ENCODE results near the gene OR5I1. TPM values are rescaled to one million over a fixed set of nuclear protein-coding genes. Genes with fewer than 3 reads are reported as not detected.

OR5I1 gene
- total RNA-seq, 4 donors from 2014 or later: not detected

DNA sequence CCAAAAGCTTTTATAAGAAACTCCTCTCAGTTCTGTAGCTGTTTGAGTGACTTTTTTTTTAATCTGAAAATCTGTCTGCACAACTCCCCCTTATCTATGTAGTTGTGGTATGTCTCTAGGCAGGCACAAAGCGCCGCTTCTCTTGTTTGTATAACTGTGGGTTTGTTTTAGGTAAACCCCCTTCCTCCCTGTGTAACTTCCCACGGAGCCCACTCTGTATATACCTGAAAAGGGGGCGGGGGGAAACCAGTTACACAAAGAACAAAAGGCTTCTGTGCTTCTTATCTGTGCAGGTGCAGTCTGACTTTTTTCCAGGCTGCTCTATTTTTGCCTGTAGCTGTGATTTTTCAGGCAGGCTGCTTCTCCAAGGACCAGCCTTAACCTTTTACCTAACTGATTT, 20.3 kb upstream of the OR5I1 start:
- no peak for DNase-seq
- intact Hi-C loops (cut with DNase I): no loop called here
- Histone ChIP-seq H3K36me3 (no peaks in the 10 kb centered on the region), H3K27me3 (no peaks in the 10 kb centered on the region), H3K9me3 (no peaks in the 10 kb centered on the region), H3K4me1 (no peaks in the 10 kb centered on the region), H3K4me3 (replicated peaks in 1 of 3) (no peak overlapping the region), H3K27ac (no peak overlapping the region)
- WGBS, 2 donors: 48 to 53% methylated on average over 4 of the region's 4 CpGs
- TF ChIP-seq POLR2A (IDR thresholded peaks at IDR 0.05): no peak
- TF ChIP-seq, protein P1, sequence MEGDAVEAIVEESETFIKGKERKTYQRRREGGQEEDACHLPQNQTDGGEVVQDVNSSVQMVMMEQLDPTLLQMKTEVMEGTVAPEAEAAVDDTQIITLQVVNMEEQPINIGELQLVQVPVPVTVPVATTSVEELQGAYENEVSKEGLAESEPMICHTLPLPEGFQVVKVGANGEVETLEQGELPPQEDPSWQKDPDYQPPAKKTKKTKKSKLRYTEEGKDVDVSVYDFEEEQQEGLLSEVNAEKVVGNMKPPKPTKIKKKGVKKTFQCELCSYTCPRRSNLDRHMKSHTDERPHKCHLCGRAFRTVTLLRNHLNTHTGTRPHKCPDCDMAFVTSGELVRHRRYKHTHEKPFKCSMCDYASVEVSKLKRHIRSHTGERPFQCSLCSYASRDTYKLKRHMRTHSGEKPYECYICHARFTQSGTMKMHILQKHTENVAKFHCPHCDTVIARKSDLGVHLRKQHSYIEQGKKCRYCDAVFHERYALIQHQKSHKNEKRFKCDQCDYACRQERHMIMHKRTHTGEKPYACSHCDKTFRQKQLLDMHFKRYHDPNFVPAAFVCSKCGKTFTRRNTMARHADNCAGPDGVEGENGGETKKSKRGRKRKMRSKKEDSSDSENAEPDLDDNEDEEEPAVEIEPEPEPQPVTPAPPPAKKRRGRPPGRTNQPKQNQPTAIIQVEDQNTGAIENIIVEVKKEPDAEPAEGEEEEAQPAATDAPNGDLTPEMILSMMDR (IDR thresholded peaks at IDR 0.05): no peak

DNA sequence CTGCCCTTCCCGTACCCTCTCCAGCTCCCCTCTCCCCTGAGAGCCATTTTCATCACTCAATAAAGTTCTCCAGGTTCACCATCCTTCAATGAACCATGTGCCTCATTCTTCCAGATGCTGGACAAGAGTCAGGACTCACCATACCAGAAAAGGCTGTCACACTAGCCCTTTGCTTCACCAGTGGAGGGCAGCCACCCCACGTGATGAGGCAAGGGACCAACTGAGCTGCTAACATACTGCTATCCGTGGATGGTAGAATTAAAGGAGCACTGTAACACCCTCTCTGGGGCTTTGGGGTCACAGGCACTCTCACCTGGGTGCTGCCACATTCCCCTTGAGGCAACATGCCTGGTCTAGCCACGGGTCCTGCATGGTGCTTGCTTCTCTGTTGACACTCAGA, 13.1 kb upstream of the OR5I1 start:
- intact Hi-C loops (cut with DNase I): no loop called here
- WGBS, 2 donors: 62 to 78% methylated on average over 4 of the region's 4 CpGs
- Histone ChIP-seq H3K4me3 (replicated peaks in 1 of 3) (no peak overlapping the region), H3K27ac (no peak overlapping the region), H3K9me3 (no peaks in the 10 kb centered on the region), H3K27me3 (no peaks in the 10 kb centered on the region), H3K36me3 (no peaks in the 10 kb centered on the region), H3K4me1 (no peaks in the 10 kb centered on the region)
- DNase-seq: no peak
- TF ChIP-seq, protein P1 (IDR thresholded peaks at IDR 0.05): no peak
- no peak for TF ChIP-seq POLR2A (IDR thresholded peaks at IDR 0.05)

DNA sequence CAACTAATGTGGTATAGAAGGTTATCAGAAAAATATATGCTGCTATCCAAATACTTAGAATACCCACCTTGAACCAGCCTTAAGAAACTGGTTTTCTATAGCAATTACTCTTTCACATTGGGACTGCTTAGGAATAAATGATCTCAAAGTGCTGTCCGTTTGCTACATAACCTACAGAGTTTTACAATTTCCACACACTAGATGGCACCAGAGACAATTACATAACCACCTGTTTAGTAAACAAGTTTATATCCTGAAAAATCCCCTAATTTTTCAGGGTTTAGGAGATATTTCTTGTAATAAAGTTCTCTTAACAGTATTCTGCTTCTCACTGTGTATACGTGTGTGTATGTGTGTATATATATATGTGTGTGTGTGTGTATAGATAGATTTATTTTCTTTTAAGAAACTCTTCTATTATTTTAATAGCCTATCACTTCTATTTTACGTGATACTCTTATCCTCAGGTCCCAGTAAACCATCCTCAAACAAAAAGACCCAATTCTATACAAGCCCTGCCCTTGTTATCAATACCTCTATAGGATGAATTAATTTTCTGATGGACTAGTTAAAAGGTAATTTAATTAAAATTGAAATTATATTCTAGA, 6.7 kb upstream of the OR5I1 start:
- H3K27ac ChIP-seq: no peak overlapping the region
- H3K36me3 ChIP-seq: no peaks in the 10 kb centered on the region
- H3K27me3 ChIP-seq: no peaks in the 10 kb centered on the region
- H3K9me3 ChIP-seq: no peaks in the 10 kb centered on the region
- DNase-seq: no peak
- no peak overlapping the region for H3K4me3 ChIP-seq (replicated peaks in 1 of 3)
- WGBS, 2 donors: 3 to 11% methylated on average over 3 of the region's 3 CpGs
- no peaks in the 10 kb centered on the region for H3K4me1 ChIP-seq
- intact Hi-C loops (cut with DNase I): no loop called here
- no peak for TF ChIP-seq POLR2A (IDR thresholded peaks at IDR 0.05)
- TF ChIP-seq, protein P1 (IDR thresholded peaks at IDR 0.05): peak in 3 of 6 experiments; percentile 10 to 36 (median 15)

DNA sequence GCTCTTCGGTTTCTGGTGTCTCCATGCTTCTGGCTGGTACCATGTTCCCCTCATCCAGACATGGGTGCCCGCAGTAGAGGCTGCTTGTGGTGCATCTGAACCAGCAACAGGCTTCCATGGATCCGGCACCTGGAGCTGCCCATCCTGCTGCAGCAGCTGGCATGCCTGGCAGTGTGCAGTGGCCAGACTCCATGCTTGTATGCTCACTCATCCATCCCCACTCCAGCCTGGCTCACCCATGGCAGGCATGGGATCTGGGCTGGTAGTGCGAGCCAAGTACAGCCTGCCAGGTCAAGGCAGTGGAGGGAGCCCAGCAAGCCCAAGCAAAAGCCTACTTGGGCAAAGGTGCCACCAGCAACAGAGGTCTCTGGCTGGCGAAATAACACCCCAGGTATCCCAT, 15.7 kb downstream of the OR5I1 start:
- TF ChIP-seq, protein P1 (IDR thresholded peaks at IDR 0.05): no peak
- no peak for TF ChIP-seq POLR2A (IDR thresholded peaks at IDR 0.05)
- Histone ChIP-seq H3K27me3 (no peaks in the 10 kb centered on the region), H3K4me1 (no peaks in the 10 kb centered on the region), H3K9me3 (no peaks in the 10 kb centered on the region), H3K4me3 (replicated peaks in 1 of 3) (no peak overlapping the region), H3K36me3 (no peaks in the 10 kb centered on the region), H3K27ac (no peak overlapping the region)
- 85 to 86% methylated on average over 2 to 5 of the region's 5 CpGs for WGBS, 2 donors
- intact Hi-C loops (cut with DNase I): no loop called here
- DNase-seq: no peak

DNA sequence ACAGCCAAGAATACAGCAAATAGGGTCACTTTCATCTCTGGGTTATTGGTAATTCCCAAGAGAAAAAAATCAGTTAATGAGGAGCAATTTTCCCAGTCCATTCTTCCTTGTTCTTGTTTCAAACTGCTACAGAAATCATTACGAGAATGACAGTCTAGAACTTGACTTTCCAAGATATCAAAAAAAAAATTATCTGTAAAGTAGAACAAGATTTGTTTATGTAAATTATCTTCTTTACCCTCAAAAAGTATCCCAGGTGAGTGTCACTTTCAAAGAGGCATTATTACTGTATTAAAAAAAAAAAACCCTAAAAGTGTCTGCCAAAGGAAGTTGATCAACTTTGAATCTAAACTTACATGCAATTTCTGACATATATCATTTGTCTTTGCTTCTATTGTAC, 21.7 kb downstream of the OR5I1 start, which contains the start of gene OR5W2:
OR5W2 (minus strand) TSS at position 101 of the 400 bp plus-strand sequence; CDS start at position 101, 0 bp downstream.
- Histone ChIP-seq H3K27me3 (no peaks in the 10 kb centered on the region), H3K27ac (no peak within 1 kb of the TSS), H3K4me1 (no peaks in the 10 kb centered on the region), H3K36me3 (no peaks in the 10 kb centered on the region), H3K9me3 (no peaks in the 10 kb centered on the region), H3K4me3 (replicated peaks in 1 of 3) (no peak within 1 kb of the TSS)
- intact Hi-C loops (cut with DNase I): no loop called here
- DNase-seq: no peak
- TF ChIP-seq POLR2A (IDR thresholded peaks at IDR 0.05): no peak
- TF ChIP-seq, protein P1 (IDR thresholded peaks at IDR 0.05): no peak
- WGBS, 2 donors: 72 to 78% methylated on average over 1 of the region's 1 CpG
